ENCODE measurements around the gene DNM2. TPM values are rescaled to one million over a fixed set of nuclear protein-coding genes. Genes with fewer than 3 reads are reported as not detected.
"Not testable (repeated sequence)": the region's sequence is repeated elsewhere in the genome, so short reads cannot be mapped to it uniquely, and the experiment has no call there.

The DNM2 gene
- total RNA-seq, 4 donors from 2014 or later, result 135 to 322 (median 173) TPM

- 54% methylated on average over 11 of the region's 11 CpGs for WGBS
- Histone ChIP-seq H3K27ac (no peak overlapping the region), H3K9me3 (no peaks in the 10 kb centered on the region), H3K27me3 (no peaks in the 10 kb centered on the region), H3K4me1 (peaks cover 54% of the 10 kb centered on the region), H3K4me3 (no peak overlapping the region), H3K36me3 (no peaks in the 10 kb centered on the region)
- TF ChIP-seq POLR2A (IDR thresholded peaks at IDR 0.05) (no peak), POLR2AphosphoS5 (IDR thresholded peaks at IDR 0.05) (no peak), EP300 (IDR thresholded peaks at IDR 0.05) (no peak), CTCF (IDR thresholded peaks at IDR 0.05) (no peak)
- no peak for DNase-seq (ENCODE audit: low spot score in 2 of 2)
Observed at GRCh38 chr19:10744253-10744798, 26.4 kb downstream of the DNM2 start.

DNA sequence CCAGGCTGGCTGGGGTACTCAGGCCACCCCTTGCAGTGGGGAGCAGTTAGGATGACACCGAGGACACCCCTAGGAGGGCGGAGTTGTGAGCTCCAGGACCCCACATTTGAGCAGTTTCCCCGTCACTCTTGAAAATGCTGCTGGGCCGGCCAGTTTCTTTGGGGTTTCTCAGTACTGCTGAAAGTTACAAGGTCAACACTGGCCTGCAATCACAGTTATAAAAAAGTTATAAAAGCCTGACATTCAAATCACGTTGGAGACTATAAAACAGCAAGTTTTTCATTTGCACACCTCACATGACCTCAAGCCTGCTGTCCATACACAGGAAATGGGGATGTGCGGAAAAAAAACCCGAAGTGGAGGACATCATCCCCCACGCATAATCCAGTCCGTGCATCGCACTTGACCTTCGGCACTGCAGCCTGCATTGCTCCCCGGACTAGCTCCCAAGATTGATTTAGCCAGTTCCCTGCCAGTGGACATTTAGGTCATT is 27.0 kb downstream of the DNM2 start:
- TF ChIP-seq EP300 (IDR thresholded peaks at IDR 0.05) (no peak), POLR2AphosphoS5 (IDR thresholded peaks at IDR 0.05) (no peak), CTCF (IDR thresholded peaks at IDR 0.05) (no peak), POLR2A (IDR thresholded peaks at IDR 0.05) (no peak)
- no peak overlapping the region for H3K4me3 ChIP-seq
- 62% methylated on average over 8 of the region's 12 CpGs for WGBS

DNA sequence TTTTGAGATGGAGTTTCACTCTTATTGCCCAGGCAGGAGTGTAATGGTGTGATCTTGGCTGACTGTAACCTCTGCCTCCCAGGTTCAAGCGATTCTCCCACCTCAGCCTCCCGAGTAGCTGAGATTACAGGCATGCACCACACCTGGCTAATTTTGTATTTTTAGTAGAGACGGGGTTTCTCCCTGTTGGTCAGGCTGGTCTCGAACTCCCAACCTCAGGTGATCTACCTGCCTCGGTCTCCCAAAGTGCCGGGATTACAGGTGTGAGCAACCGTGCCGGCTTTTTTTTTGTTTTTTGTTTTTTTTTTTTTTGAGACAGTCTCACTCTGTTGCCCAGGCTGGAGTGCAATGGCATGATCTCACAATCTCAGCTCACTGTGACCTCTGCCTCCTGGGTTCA is 28.6 kb downstream of the DNM2 start:
- H3K4me3 ChIP-seq; H3K27me3 ChIP-seq; H3K27ac ChIP-seq; H3K9me3 ChIP-seq; DNase-seq (ENCODE audit: low spot score in 2 of 2); H3K36me3 ChIP-seq: not testable (repeated sequence)
- peaks cover 75% of the 10 kb centered on the region for H3K4me1 ChIP-seq
- WGBS, result 73% methylated on average over 8 of the region's 8 CpGs

More for the DNA sequence above, 27.0 kb downstream of the DNM2 start:
- Histone ChIP-seq H3K9me3 (no peaks in the 10 kb centered on the region), H3K27me3 (no peaks in the 10 kb centered on the region), H3K4me1 (peaks cover 59% of the 10 kb centered on the region), H3K27ac (no peak overlapping the region), H3K36me3 (no peaks in the 10 kb centered on the region)
- no peak for DNase-seq (ENCODE audit: low spot score in 2 of 2)

DNA sequence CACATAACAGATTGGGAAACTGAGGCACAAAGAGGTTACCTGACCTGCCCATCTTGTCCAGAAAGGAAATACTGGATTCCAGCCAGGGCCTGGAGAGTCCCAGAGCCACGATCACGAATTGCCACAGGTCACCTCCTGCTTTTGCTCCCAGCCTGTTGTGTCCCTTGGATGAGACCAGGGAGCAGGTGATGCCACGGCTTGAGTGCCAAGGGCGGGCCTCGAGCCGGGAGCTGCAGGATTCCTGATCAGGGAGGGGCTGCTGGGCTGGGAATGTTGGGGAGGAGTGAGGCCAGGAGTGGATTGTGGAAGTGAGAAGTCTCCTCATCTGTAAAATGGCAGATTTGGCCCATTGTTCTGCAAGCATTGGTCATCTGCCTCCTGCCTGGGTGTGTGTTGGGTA is 29.4 kb downstream of the DNM2 start:
- H3K4me1 ChIP-seq, result peaks cover 79% of the 10 kb centered on the region
- WGBS, result 36% methylated on average over 4 of the region's 6 CpGs
- no peaks in the 10 kb centered on the region for H3K9me3 ChIP-seq
- H3K36me3 ChIP-seq, result no peaks in the 10 kb centered on the region
- no peak for DNase-seq (ENCODE audit: low spot score in 2 of 2)
- no peaks in the 10 kb centered on the region for H3K27me3 ChIP-seq
- H3K4me3 ChIP-seq, result no peak overlapping the region
- peak overlapping the region; percentile 70 for H3K27ac ChIP-seq
- no peak for TF ChIP-seq POLR2A (IDR thresholded peaks at IDR 0.05)
- no peak for TF ChIP-seq POLR2AphosphoS5 (IDR thresholded peaks at IDR 0.05)
- no peak for TF ChIP-seq CTCF (IDR thresholded peaks at IDR 0.05)
- no peak for TF ChIP-seq EP300 (IDR thresholded peaks at IDR 0.05)

DNA sequence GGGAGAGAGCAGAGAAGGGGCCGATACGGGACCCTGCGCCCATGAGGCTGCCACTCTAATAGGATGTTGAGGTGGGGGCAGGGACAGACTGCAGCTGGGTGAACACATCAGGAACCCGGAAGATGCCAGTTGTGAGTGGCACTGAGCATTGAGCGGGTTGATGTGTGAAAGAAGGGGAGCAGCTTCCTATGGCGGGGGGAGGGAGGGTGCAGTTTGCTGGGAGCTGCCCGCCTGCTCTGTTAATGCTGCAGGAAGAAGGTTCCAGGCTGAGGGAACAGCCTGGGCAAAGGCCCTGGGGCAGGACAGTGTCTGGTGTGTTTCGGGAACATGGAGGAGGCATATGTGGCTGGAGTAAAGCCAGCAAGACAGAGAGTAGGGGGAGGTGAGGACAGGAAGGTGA is 29.8 kb downstream of the DNM2 start:
- Histone ChIP-seq H3K27ac (peak overlapping the region; percentile 70), H3K4me3 (no peak overlapping the region), H3K27me3 (no peaks in the 10 kb centered on the region), H3K36me3 (no peaks in the 10 kb centered on the region), H3K9me3 (no peaks in the 10 kb centered on the region), H3K4me1 (peaks cover 79% of the 10 kb centered on the region)
- TF ChIP-seq CTCF (IDR thresholded peaks at IDR 0.05) (no peak), POLR2AphosphoS5 (IDR thresholded peaks at IDR 0.05) (no peak), POLR2A (IDR thresholded peaks at IDR 0.05) (no peak), EP300 (IDR thresholded peaks at IDR 0.05) (no peak)
- WGBS, result 58% methylated on average over 8 of the region's 8 CpGs
- no peak for DNase-seq (ENCODE audit: low spot score in 2 of 2)

Data from suprapubic skin (tissue), 4 donors.